ENCODE results near the gene ATG9B.

DNA sequence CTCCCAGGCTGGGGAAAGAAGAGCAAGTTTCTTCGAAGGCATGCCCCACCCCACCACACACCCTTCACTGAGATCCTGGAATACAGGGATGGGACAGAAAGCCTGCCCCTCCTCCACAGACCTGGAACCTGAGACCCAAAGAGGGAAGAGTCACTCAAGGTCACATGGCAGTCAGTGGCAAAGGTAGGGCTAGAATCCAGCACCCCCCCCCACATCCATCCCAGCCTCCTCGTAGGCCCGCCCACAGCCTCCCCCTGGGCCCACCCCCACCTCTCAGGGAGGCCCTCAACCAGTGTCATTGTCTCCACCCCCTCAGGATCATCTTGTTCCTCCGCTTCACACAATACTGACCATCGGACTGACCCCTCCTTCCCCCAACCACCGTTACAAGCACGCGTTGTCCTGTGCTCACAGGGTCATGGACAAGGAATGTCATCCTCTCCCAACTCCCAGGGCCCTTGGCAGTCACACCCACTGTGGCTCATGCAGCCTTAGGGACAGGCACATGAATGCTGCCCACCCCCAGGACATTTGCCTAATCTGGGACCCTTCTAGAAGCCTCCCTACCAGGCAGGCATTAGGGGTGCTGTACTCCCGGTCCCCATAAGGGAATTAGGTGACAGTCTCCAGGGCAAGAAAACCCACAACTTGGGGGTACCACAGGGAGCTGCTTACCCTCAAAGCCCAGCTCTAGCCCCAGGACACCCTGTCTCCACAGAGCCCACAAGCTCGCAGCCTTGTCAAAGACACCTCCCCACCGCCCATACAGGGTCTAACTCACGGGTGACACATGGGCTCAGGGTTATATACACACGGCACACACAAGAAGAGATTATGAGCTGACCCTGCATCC, 47.5 kb downstream of the ATG9B start:
- TF ChIP-seq, protein P1, sequence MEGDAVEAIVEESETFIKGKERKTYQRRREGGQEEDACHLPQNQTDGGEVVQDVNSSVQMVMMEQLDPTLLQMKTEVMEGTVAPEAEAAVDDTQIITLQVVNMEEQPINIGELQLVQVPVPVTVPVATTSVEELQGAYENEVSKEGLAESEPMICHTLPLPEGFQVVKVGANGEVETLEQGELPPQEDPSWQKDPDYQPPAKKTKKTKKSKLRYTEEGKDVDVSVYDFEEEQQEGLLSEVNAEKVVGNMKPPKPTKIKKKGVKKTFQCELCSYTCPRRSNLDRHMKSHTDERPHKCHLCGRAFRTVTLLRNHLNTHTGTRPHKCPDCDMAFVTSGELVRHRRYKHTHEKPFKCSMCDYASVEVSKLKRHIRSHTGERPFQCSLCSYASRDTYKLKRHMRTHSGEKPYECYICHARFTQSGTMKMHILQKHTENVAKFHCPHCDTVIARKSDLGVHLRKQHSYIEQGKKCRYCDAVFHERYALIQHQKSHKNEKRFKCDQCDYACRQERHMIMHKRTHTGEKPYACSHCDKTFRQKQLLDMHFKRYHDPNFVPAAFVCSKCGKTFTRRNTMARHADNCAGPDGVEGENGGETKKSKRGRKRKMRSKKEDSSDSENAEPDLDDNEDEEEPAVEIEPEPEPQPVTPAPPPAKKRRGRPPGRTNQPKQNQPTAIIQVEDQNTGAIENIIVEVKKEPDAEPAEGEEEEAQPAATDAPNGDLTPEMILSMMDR (IDR thresholded peaks at IDR 0.05): no peak
- TF ChIP-seq POLR2AphosphoS5 (IDR thresholded peaks at IDR 0.05): peak; percentile 45
- no peak for TF ChIP-seq POLR2A (IDR thresholded peaks at IDR 0.05)

All from gastroesophageal sphincter (tissue), 3 donors.